H9 (cell line): Measurements from ENCODE around the gene MAP4K3. TPM values are rescaled to one million over a fixed set of nuclear protein-coding genes. Genes with fewer than 3 reads are reported as not detected.

Experiments
- DNase-seq: peaks from one replicate; pipeline ENCODE4 v3.0.0-alpha.2; 2017
- H2AFZ ChIP-seq: one replicate; pipeline ENCODE4 v1.6.1; 2013; ENCODE audit warnings: mild to moderate bottlenecking, low read length, control low read depth, moderate library complexity
- H2AK5ac ChIP-seq: 2 replicates; pipeline ENCODE4 v1.6.1; 2013; ENCODE audit warnings: low read length, control low read depth, mixed read lengths; ENCODE audit not compliant: insufficient read length
- H2BK120ac ChIP-seq: one replicate; pipeline ENCODE4 v1.6.1; 2013; ENCODE audit warnings: low read depth, mild to moderate bottlenecking, low read length, control low read depth, inconsistent platforms; ENCODE audit not compliant: poor library complexity, severe bottlenecking
- H2BK12ac ChIP-seq: 2 replicates; pipeline ENCODE4 v1.6.1; 2013; ENCODE audit warnings: low read length, control low read depth, mixed read lengths, low read depth; ENCODE audit not compliant: insufficient read length
- H2BK15ac ChIP-seq: 2 replicates; pipeline ENCODE4 v1.6.1; 2013; ENCODE audit warnings: low read depth, low read length, control low read depth
- H2BK20ac ChIP-seq: one replicate; pipeline ENCODE4 v1.6.1; 2013; ENCODE audit warnings: low read depth, mild to moderate bottlenecking, low read length, control low read depth, inconsistent platforms; ENCODE audit not compliant: poor library complexity, severe bottlenecking
- H2BK5ac ChIP-seq: 2 replicates; pipeline ENCODE4 v1.6.1; 2013; ENCODE audit warnings: low read length, control low read depth, mixed read lengths; ENCODE audit not compliant: insufficient read length
- H3K14ac ChIP-seq: 2 replicates; pipeline ENCODE4 v1.6.1; 2013; ENCODE audit warnings: low read length, control low read depth; ENCODE audit not compliant: insufficient read depth
- H3K18ac ChIP-seq: 2 replicates; pipeline ENCODE4 v1.6.1; 2013; ENCODE audit warnings: low read depth, mild to moderate bottlenecking, mixed read lengths, low read length, control low read depth; ENCODE audit not compliant: insufficient read length
- H3K23ac ChIP-seq: 2 replicates; pipeline ENCODE4 v1.6.1; 2013; ENCODE audit warnings: low read length, control low read depth, mixed read lengths, low read depth; ENCODE audit not compliant: insufficient read length
- H3K23me2 ChIP-seq: 2 replicates; pipeline ENCODE4 v1.6.1; 2013; ENCODE audit warnings: low read depth, mild to moderate bottlenecking, mixed read lengths, low read length, control low read depth; ENCODE audit not compliant: insufficient read length, poor library complexity, severe bottlenecking
- H3K27ac ChIP-seq: 2 replicates; pipeline ENCODE4 v1.5.1; 2013; ENCODE audit warnings: low read length, control low read depth, mixed read lengths, low read depth; ENCODE audit not compliant: insufficient read length
- H3K27me3 ChIP-seq: 2 replicates; pipeline ENCODE4 v1.6.1; 2013; ENCODE audit warnings: low read length, control low read depth, inconsistent platforms; ENCODE audit not compliant: insufficient read depth
- H3K4ac ChIP-seq: 2 replicates; pipeline ENCODE4 v1.6.1; 2013; ENCODE audit warnings: low read depth, mild to moderate bottlenecking, control low read depth, inconsistent platforms, low read length, moderate library complexity
- H3K4me1 ChIP-seq: 2 replicates; pipeline ENCODE4 v1.6.1; 2013; ENCODE audit warnings: low read length, control low read depth, inconsistent platforms; ENCODE audit not compliant: insufficient read depth
- H3K4me2 ChIP-seq: 2 replicates; pipeline ENCODE4 v1.6.1; 2013; ENCODE audit warnings: low read length, control low read depth, mixed read lengths; ENCODE audit not compliant: insufficient read length, insufficient read depth
- H3K56ac ChIP-seq: 2 replicates; pipeline ENCODE4 v1.6.1; 2013; ENCODE audit warnings: low read depth, mild to moderate bottlenecking, mixed read lengths, low read length, control low read depth; ENCODE audit not compliant: insufficient read length
- H3K79me1 ChIP-seq: 2 replicates; pipeline ENCODE4 v1.6.1; 2013; ENCODE audit warnings: low read depth, mild to moderate bottlenecking, moderate library complexity, low read length, control low read depth, inconsistent platforms; ENCODE audit not compliant: insufficient read depth, poor library complexity, severe bottlenecking
- H3K79me2 ChIP-seq: 2 replicates; pipeline ENCODE4 v1.6.1; 2013; ENCODE audit warnings: low read length, control low read depth, inconsistent platforms; ENCODE audit not compliant: insufficient read depth
- H3K9ac ChIP-seq: 2 replicates; pipeline ENCODE4 v1.6.1; 2013; ENCODE audit warnings: low read length, control low read depth, mixed read lengths; ENCODE audit not compliant: insufficient read length; ENCODE audit errors: extremely low read depth
- H3K9me3 ChIP-seq: one replicate; pipeline ENCODE4 v1.6.1; 2013; ENCODE audit warnings: low read depth, low read length, inconsistent platforms; ENCODE audit not compliant: control insufficient read depth
- H3T11ph ChIP-seq: one replicate; pipeline ENCODE4 v1.6.1; 2013; ENCODE audit warnings: mild to moderate bottlenecking, low read length, control low read depth, inconsistent platforms
- H4K20me1 ChIP-seq: one replicate; pipeline ENCODE4 v1.6.1; 2013; ENCODE audit not compliant: control insufficient read depth, insufficient read length, insufficient read depth
- H4K5ac ChIP-seq: 2 replicates; pipeline ENCODE4 v1.6.1; 2013; ENCODE audit warnings: low read depth, mild to moderate bottlenecking, mixed read lengths, low read length, control low read depth; ENCODE audit not compliant: insufficient read length
- H4K8ac ChIP-seq: replicated peaks from 2 replicates; pipeline ENCODE4 v1.6.1; 2013; ENCODE audit warnings: low read length, control low read depth, mixed read lengths, low read depth; ENCODE audit not compliant: insufficient read length
- H4K91ac ChIP-seq: 2 replicates; pipeline ENCODE4 v1.6.1; 2013; ENCODE audit warnings: low read depth, mild to moderate bottlenecking, moderate library complexity, mixed read lengths, low read length, control low read depth; ENCODE audit not compliant: insufficient read length
- H3K27ac Mint-ChIP-seq, 3 experiments: 2 replicates in 2 of 3; 3 replicates in 1 of 3; pipeline ENCODE4 v1.8.0; 2020 to 2021; ENCODE audit warnings: mixed read lengths in 3 of 3, mild to moderate bottlenecking in 1 of 3, moderate library complexity in 1 of 3
- H3K27me3 Mint-ChIP-seq: 2 replicates; pipeline ENCODE4 v1.8.0; 2021; ENCODE audit warnings: low read depth, mild to moderate bottlenecking, moderate library complexity, mixed read lengths
- H3K36me3 Mint-ChIP-seq, 3 experiments: 2 replicates in 2 of 3; 3 replicates in 1 of 3; pipeline ENCODE4 v1.8.0; 2020 to 2021; ENCODE audit warnings: low read depth in 3 of 3, mixed read lengths in 3 of 3; ENCODE audit not compliant: insufficient read depth in 1 of 3
- H3K4me1 Mint-ChIP-seq, 2 experiments: 2 replicates each; pipeline ENCODE4 v1.8.0; 2020; ENCODE audit warnings: mixed read lengths in 2 of 2
- H3K4me3 Mint-ChIP-seq, 2 experiments: 2 replicates in 1 of 2; 3 replicates in 1 of 2; pipeline ENCODE4 v1.8.0; 2020 to 2021; ENCODE audit warnings: mild to moderate bottlenecking in 2 of 2, mixed read lengths in 2 of 2, moderate library complexity in 1 of 2
- H3K9me3 Mint-ChIP-seq, 2 experiments: 2 replicates in 1 of 2; 3 replicates in 1 of 2; pipeline ENCODE4 v1.8.0; 2020; ENCODE audit warnings: mild to moderate bottlenecking in 2 of 2, mixed read lengths in 2 of 2, moderate library complexity in 1 of 2
- CTCF ChIP-seq: fragments of 200-600 bp; sonication (generic); conservative IDR thresholded peaks from 3 replicates; pipeline ENCODE4 v1.8.0; 2021; ENCODE audit warnings: antibody characterized with exemption, mild to moderate bottlenecking
- WGBS: extraction: QIAGEN DNeasy Blood & Tissue Kit; methylation state at CpG from one replicate; pipeline ENCODE4 v1.1.7; 2013; ENCODE audit warnings: missing lambda C conversion rate, low lambda C conversion rate, mixed read lengths; ENCODE audit not compliant: insufficient read length; ENCODE audit errors: extremely low coverage; 5-methylcytosine and 5-hydroxymethylcytosine counted together
- total RNA-seq: library from RNA; stranded (reverse); gene quantifications from 2 replicates; pipeline ENCODE4 v1.2.1, GENCODE V29; 2021

Gene MAP4K3
- total RNA-seq, 1 experiment from 2014 or later: 37.9 TPM

- Histone ChIP-seq H3T11ph (no peak overlapping the region), H3K27me3 (no peaks in the 10 kb centered on the region), H3K9me3 (no peaks in the 10 kb centered on the region), H3K18ac (no peak overlapping the region), H4K91ac (no peak overlapping the region), H4K20me1 (no peaks in the 10 kb centered on the region), H2BK20ac (no peak overlapping the region), H2BK5ac (no peak overlapping the region), H3K27ac (no peak overlapping the region), H2AFZ (no peak overlapping the region), H3K79me2 (peaks cover 29% of the 10 kb centered on the region; the same call in 1 of the 2 replicates), H2BK12ac (no peak overlapping the region), H3K79me1 (no peaks in the 10 kb centered on the region), H2BK120ac (no peak overlapping the region), H4K5ac (no peak overlapping the region), H3K9ac (no peak overlapping the region), H2AK5ac (no peak overlapping the region), H3K4me1 (peaks cover 14% of the 10 kb centered on the region; the same call in 1 of the 2 replicates), H3K23me2 (no peaks in the 10 kb centered on the region), H3K56ac (no peak overlapping the region), H4K8ac (no peak overlapping the region), H2BK15ac (no peak overlapping the region), H3K4ac (no peak overlapping the region), H3K14ac (no peak overlapping the region), H3K4me2 (no peak overlapping the region), H3K23ac (no peak overlapping the region)
- WGBS: no CpG with 5 or more reads among the region's 10 CpGs
- Mint-ChIP-seq H3K9me3 (no peaks in the 10 kb centered on the region), H3K4me3 (no peak overlapping the region), H3K27ac (peak overlapping the region in 1 of 3 experiments; percentile 71; a peak in 3 of 7 replicates), H3K27me3 (no peaks in the 10 kb centered on the region), H3K4me1 (peaks cover 64 to 67% of the 10 kb centered on the region in 2 experiments), H3K36me3 (no peaks in the 10 kb centered on the region)
- no peak for DNase-seq
- no peak for TF ChIP-seq CTCF
Observed at GRCh38 chr2:39411181-39411944, 25.7 kb downstream of the MAP4K3 start.
